Lung (tissue), 12 donors: ENCODE results near the gene GPBAR1. TPM values are rescaled to one million over a fixed set of nuclear protein-coding genes. Genes with fewer than 3 reads are reported as not detected.

ENCODE experiments used
- ATAC-seq: fragments of 200-7000 bp; cut with Tn5 transposase; one replicate; pipeline ENCODE4 v1.9.1; 2020; ENCODE audit warnings: moderate number of reproducible peaks; ENCODE audit not compliant: insufficient read depth, low FRiP score
- DNase-seq, 3 donors: peaks; one replicate each; pipeline ENCODE4 v3.0.0-alpha.2; 2013 to 2017
- H3K27ac ChIP-seq, 2 donors: one replicate each; pipeline ENCODE4 v1.5.1; 2013; ENCODE audit warnings: mild to moderate bottlenecking in 2 of 2, moderate library complexity in 2 of 2, control low read depth in 1 of 2, inconsistent platforms in 1 of 2, low read depth in 1 of 2, low read length in 1 of 2
- H3K27me3 ChIP-seq, 3 donors: one replicate each; pipeline ENCODE4 v1.5.1; 2013; ENCODE audit warnings: low read length in 2 of 3; ENCODE audit not compliant: control insufficient read depth in 3 of 3, insufficient read depth in 3 of 3
- H3K36me3 ChIP-seq, 4 donors: one replicate each; pipeline ENCODE4 v1.5.1; 2013; ENCODE audit warnings: low read length in 4 of 4, mild to moderate bottlenecking in 1 of 4, moderate library complexity in 1 of 4; ENCODE audit not compliant: control insufficient read depth in 4 of 4, insufficient read depth in 4 of 4
- H3K4me1 ChIP-seq, 5 donors: one replicate each; pipeline ENCODE4 v1.5.1; 2013; ENCODE audit warnings: low read length in 5 of 5, mild to moderate bottlenecking in 2 of 5, moderate library complexity in 1 of 5; ENCODE audit not compliant: control insufficient read depth in 5 of 5, insufficient read depth in 5 of 5
- H3K4me3 ChIP-seq: one replicate; pipeline ENCODE4 v1.5.1; 2013; ENCODE audit warnings: mild to moderate bottlenecking, control low read depth, moderate library complexity
- H3K9ac ChIP-seq, 2 donors: one replicate each; pipeline ENCODE4 v1.5.1; 2013; ENCODE audit warnings: low read length in 2 of 2, control low read depth in 1 of 2; ENCODE audit not compliant: insufficient read depth in 1 of 2
- H3K9me3 ChIP-seq, 4 donors: one replicate each; pipeline ENCODE4 v1.5.1; 2013; ENCODE audit warnings: low read length in 3 of 4, mild to moderate bottlenecking in 1 of 4, moderate library complexity in 1 of 4; ENCODE audit not compliant: control insufficient read depth in 4 of 4, insufficient read depth in 3 of 4
- WGBS, 2 donors: extraction: QIAGEN DNeasy Blood & Tissue Kit; methylation state at CpG; one replicate each; pipeline ENCODE4 v1.1.7; 2013; 5-methylcytosine and 5-hydroxymethylcytosine counted together
- polyA plus RNA-seq, 2 donors: library from polyadenylated mRNA; stranded (reverse); fragments of 200-250 nt; gene quantifications; one replicate each; pipeline ENCODE4 v1.2.1, GENCODE V29; 2013
- total RNA-seq, 2 donors: library from RNA; depleted of rRNA in 1 of 2; stranded (reverse); fragments of >200 nt in 1 of 2; gene quantifications; one replicate each; pipeline ENCODE4 v1.2.1, GENCODE V29; 2014 to 2021
- TF ChIP-seq, protein P1 (sequence below): IDR thresholded peaks from 2 replicates; pipeline ENCODE4 v1.5.1; 2012; ENCODE audit warnings: mild to moderate bottlenecking; ENCODE audit errors: control extremely low read depth, extremely low read depth
- donor health status: control.
- donor health status: control.
- donor health status: Bipolar disorder and iron deficiency.
- donor health status: healthy.
- donor health status: DM: yes; HTN: yes; CAD: no.

GPBAR1 gene
- total and polyA plus RNA-seq, 4 donors = 0.60 to 3.3 (median 2.1) TPM

DNA sequence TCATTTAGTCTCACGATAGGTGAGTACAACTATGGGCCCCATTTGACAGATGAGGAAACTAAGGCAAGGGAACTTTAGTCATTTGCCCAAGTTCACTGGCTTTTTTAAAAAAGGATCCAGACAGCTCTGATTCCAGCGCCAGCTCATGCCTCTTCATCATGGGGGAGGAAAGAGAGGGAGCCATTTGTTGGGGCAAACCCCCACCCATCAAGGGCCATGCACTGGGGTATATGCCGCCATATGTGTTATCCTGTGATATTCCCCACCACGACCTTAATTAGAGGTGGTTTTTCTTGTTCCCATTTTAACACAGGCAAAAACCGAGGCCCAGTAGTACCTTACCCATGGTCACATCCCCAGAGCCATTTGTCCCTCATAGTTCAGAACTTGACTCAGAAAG lies 649 bp upstream of the GPBAR1 start:
- Histone ChIP-seq H3K36me3 (peaks cover 2 to 22% (median 4%) of the 10 kb centered on the region in 4 donors), H3K4me1 (peaks cover 0 to 34% (median 18%) of the 10 kb centered on the region in 5 donors), H3K9ac (no peak overlapping the region), H3K27ac (peak overlapping the region; percentile 5 to 73), H3K27me3 (no peaks in the 10 kb centered on the region), H3K4me3 (no peak overlapping the region), H3K9me3 (no peaks in the 10 kb centered on the region)
- WGBS, 2 donors = 81 to 84% methylated on average over 5 of the region's 5 CpGs
- TF ChIP-seq, protein P1, sequence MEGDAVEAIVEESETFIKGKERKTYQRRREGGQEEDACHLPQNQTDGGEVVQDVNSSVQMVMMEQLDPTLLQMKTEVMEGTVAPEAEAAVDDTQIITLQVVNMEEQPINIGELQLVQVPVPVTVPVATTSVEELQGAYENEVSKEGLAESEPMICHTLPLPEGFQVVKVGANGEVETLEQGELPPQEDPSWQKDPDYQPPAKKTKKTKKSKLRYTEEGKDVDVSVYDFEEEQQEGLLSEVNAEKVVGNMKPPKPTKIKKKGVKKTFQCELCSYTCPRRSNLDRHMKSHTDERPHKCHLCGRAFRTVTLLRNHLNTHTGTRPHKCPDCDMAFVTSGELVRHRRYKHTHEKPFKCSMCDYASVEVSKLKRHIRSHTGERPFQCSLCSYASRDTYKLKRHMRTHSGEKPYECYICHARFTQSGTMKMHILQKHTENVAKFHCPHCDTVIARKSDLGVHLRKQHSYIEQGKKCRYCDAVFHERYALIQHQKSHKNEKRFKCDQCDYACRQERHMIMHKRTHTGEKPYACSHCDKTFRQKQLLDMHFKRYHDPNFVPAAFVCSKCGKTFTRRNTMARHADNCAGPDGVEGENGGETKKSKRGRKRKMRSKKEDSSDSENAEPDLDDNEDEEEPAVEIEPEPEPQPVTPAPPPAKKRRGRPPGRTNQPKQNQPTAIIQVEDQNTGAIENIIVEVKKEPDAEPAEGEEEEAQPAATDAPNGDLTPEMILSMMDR = no peak
- DNase-seq = no peak
- ATAC-seq = no peak

DNA sequence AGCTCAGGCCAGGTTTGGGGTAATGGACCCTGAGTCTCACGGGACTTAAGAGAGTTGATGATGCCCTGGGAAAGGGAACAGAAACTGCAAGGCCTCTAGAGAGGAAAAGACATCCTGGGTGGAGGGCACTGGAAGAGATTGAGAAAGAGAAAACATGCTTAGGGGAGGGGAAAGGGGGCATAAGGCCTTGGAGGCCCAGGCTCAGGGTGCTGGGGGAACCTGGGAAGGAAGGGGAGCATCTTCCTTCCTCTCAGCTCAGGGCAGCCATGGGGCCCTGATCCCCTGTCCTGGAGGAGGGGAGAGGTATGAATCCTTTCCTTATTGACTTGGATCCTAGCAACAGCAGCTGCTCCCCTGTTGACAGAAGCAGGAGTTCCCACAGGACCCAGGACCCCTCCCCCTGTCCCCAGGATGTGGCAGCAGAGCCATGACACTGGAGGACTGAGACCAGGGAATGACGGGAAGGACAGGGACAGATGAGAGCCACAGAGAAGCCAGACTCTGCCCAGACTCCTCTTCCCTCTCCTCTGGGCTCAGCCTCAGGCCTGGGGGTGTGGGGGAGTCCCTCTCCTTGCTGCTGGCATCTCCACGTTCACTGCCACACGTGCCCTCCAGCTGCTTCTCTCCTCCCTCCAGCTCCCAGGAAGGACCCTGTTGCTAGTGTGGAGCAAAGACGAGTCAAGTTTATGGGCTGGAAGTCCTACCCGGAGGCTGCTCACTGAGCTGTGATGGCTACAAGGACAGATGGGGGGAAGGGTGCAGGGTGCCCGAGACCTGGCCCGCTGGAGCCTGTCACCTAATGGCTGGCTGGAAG lies 815 bp downstream of the GPBAR1 start:
- ATAC-seq = no peak
- TF ChIP-seq, protein P1 = no peak
- no peaks in the 10 kb centered on the region for H3K9me3 ChIP-seq
- WGBS, 2 donors = 65 to 68% methylated on average over 7 to 8 of the region's 8 CpGs
- H3K4me3 ChIP-seq = no peak overlapping the region
- peak overlapping the region in 1 of 2 donors; percentile 28 for H3K27ac ChIP-seq
- peaks cover 0 to 34% (median 18%) of the 10 kb centered on the region in 5 donors for H3K4me1 ChIP-seq
- no peak for DNase-seq
- H3K9ac ChIP-seq = no peak overlapping the region
- no peaks in the 10 kb centered on the region for H3K27me3 ChIP-seq
- peaks cover 0 to 32% (median 7%) of the 10 kb centered on the region in 4 donors for H3K36me3 ChIP-seq

DNA sequence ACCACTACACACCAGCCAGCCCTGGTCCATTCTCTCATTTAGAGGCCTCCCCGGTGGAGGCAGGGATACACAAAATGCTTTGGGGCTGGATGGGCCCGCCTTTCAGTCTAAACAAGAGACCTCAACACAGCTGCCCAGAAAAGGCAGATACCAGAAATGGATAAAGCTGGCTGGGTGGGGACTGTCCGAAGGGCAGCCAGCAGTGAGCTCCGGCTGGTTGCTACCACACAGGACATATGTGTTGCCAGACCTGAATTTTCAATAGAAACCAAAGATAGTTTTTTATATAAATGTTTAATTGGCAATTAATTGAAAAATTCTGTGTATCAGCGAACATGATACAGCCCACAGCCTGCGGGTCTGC lies 1.4 kb downstream of the GPBAR1 start:
- Histone ChIP-seq H3K4me3 (no peak overlapping the region), H3K36me3 (peaks cover 0 to 37% (median 9%) of the 10 kb centered on the region in 4 donors), H3K27ac (no peak overlapping the region), H3K27me3 (no peaks in the 10 kb centered on the region), H3K9ac (no peak overlapping the region), H3K9me3 (no peaks in the 10 kb centered on the region), H3K4me1 (peaks cover 0 to 32% (median 18%) of the 10 kb centered on the region in 5 donors)
- TF ChIP-seq, protein P1 = no peak
- WGBS, 2 donors = 85 to 91% methylated on average over 6 of the region's 6 CpGs
- ATAC-seq = no peak
- DNase-seq = no peak
